ENCODE results near the gene LNX2.

Gene LNX2

DNA sequence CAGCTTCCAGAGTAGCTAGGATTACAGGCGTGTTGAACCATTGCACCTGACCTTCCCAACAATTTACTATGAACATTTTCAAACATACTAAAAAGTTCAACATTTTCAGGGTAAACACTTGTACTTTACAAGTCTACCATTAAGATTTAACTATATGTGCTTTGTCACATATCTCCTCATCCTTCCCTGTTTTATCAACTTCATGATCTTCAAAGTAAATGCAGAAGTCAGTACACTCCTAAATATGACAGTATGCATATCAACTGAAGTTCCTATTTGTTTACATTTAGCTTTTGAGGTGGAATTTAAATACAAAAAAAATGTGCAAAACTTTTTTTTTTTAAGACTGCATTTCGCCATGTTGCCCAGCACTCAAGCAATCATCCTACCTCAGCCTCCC, 18.5 kb downstream of the LNX2 start:
- TF ChIP-seq GABPA (IDR thresholded peaks at IDR 0.05; ENCODE audit: low read depth) (no peak), SPI1 (IDR thresholded peaks at IDR 0.05; ENCODE audit: borderline replicate concordance, low read depth) (peak; percentile 29; the same call in 1 of the 2 replicates), POLR2AphosphoS5 (IDR thresholded peaks at IDR 0.05; ENCODE audit: low read depth) (no peak)
- TF ChIP-seq, protein P1, sequence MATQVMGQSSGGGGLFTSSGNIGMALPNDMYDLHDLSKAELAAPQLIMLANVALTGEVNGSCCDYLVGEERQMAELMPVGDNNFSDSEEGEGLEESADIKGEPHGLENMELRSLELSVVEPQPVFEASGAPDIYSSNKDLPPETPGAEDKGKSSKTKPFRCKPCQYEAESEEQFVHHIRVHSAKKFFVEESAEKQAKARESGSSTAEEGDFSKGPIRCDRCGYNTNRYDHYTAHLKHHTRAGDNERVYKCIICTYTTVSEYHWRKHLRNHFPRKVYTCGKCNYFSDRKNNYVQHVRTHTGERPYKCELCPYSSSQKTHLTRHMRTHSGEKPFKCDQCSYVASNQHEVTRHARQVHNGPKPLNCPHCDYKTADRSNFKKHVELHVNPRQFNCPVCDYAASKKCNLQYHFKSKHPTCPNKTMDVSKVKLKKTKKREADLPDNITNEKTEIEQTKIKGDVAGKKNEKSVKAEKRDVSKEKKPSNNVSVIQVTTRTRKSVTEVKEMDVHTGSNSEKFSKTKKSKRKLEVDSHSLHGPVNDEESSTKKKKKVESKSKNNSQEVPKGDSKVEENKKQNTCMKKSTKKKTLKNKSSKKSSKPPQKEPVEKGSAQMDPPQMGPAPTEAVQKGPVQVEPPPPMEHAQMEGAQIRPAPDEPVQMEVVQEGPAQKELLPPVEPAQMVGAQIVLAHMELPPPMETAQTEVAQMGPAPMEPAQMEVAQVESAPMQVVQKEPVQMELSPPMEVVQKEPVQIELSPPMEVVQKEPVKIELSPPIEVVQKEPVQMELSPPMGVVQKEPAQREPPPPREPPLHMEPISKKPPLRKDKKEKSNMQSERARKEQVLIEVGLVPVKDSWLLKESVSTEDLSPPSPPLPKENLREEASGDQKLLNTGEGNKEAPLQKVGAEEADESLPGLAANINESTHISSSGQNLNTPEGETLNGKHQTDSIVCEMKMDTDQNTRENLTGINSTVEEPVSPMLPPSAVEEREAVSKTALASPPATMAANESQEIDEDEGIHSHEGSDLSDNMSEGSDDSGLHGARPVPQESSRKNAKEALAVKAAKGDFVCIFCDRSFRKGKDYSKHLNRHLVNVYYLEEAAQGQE (IDR thresholded peaks at IDR 0.05; ENCODE audit: insufficient replicate concordance, low read depth): no peak
- TF ChIP-seq, protein P2, sequence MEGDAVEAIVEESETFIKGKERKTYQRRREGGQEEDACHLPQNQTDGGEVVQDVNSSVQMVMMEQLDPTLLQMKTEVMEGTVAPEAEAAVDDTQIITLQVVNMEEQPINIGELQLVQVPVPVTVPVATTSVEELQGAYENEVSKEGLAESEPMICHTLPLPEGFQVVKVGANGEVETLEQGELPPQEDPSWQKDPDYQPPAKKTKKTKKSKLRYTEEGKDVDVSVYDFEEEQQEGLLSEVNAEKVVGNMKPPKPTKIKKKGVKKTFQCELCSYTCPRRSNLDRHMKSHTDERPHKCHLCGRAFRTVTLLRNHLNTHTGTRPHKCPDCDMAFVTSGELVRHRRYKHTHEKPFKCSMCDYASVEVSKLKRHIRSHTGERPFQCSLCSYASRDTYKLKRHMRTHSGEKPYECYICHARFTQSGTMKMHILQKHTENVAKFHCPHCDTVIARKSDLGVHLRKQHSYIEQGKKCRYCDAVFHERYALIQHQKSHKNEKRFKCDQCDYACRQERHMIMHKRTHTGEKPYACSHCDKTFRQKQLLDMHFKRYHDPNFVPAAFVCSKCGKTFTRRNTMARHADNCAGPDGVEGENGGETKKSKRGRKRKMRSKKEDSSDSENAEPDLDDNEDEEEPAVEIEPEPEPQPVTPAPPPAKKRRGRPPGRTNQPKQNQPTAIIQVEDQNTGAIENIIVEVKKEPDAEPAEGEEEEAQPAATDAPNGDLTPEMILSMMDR (IDR thresholded peaks at IDR 0.05; ENCODE audit: insufficient read depth, low read length): no peak
- DNase-seq (ENCODE audit: low read depth in 1 of 2, low spot score in 1 of 2): no peak
- H3K4me3 ChIP-seq (replicated peaks; ENCODE audit: insufficient read depth, low read length): no peak overlapping the region
- H3K27ac ChIP-seq (replicated peaks): no peak overlapping the region
- no peaks in the 10 kb centered on the region for H3K27me3 ChIP-seq (ENCODE audit: insufficient read depth, poor library complexity, severe bottlenecking)

DNA sequence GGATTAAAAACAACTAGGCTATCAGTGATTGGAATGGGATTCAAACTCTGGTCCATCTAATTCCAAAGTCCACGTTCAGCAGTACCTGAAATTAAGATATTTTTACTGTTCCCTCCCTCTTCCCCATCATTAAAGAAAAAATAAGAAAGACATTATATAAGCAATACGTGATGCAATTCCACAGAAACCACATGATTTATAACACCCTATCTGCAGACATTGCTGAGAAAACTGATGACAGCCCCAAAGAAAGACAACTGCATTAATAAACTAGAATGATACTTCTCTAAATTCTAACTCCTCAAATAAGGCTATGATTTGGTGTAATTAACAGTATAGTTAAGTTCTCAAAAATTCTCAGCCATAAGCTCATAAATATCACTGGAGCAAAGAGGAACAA, 19.1 kb downstream of the LNX2 start:
- H3K27ac ChIP-seq (replicated peaks): no peak overlapping the region
- H3K27me3 ChIP-seq (ENCODE audit: insufficient read depth, poor library complexity, severe bottlenecking): no peaks in the 10 kb centered on the region
- TF ChIP-seq, protein P2 (IDR thresholded peaks at IDR 0.05; ENCODE audit: insufficient read depth, low read length): no peak
- TF ChIP-seq POLR2AphosphoS5 (IDR thresholded peaks at IDR 0.05; ENCODE audit: low read depth) (no peak), SPI1 (IDR thresholded peaks at IDR 0.05; ENCODE audit: borderline replicate concordance, low read depth) (no peak)
- H3K4me3 ChIP-seq (replicated peaks; ENCODE audit: insufficient read depth, low read length): no peak overlapping the region
- DNase-seq (ENCODE audit: low read depth in 1 of 2, low spot score in 1 of 2): no peak

DNA sequence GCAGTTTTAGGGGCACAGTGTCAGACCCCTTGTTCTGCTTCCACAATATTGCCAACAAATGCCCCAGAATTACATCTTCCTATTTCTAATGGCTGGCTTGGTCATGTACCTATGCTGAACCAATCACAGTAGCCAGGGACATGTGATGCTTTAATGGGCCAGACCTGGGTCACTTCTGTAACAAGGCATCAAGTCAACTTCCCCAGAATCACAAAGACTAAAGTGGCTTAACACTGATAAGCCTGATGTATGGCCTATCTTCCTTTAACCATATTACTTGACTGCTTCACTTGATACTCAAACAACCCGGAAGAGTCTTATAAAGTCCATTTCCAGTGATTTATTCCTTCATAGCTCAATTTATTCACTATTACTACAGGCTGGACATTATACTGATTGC, 19.6 kb downstream of the LNX2 start:
- no peak for DNase-seq (ENCODE audit: low read depth in 1 of 2, low spot score in 1 of 2)
- no peak overlapping the region for H3K27ac ChIP-seq (replicated peaks)
- H3K4me3 ChIP-seq (replicated peaks; ENCODE audit: insufficient read depth, low read length): no peak overlapping the region
- no peak for TF ChIP-seq POLR2AphosphoS5 (IDR thresholded peaks at IDR 0.05; ENCODE audit: low read depth)
- no peak for TF ChIP-seq GABPA (IDR thresholded peaks at IDR 0.05; ENCODE audit: low read depth)
- TF ChIP-seq, protein P2 (IDR thresholded peaks at IDR 0.05; ENCODE audit: insufficient read depth, low read length): no peak
- no peak for TF ChIP-seq SPI1 (IDR thresholded peaks at IDR 0.05; ENCODE audit: borderline replicate concordance, low read depth)
- TF ChIP-seq, protein P1 (IDR thresholded peaks at IDR 0.05; ENCODE audit: insufficient replicate concordance, low read depth): no peak
- no peaks in the 10 kb centered on the region for H3K27me3 ChIP-seq (ENCODE audit: insufficient read depth, poor library complexity, severe bottlenecking)

DNA sequence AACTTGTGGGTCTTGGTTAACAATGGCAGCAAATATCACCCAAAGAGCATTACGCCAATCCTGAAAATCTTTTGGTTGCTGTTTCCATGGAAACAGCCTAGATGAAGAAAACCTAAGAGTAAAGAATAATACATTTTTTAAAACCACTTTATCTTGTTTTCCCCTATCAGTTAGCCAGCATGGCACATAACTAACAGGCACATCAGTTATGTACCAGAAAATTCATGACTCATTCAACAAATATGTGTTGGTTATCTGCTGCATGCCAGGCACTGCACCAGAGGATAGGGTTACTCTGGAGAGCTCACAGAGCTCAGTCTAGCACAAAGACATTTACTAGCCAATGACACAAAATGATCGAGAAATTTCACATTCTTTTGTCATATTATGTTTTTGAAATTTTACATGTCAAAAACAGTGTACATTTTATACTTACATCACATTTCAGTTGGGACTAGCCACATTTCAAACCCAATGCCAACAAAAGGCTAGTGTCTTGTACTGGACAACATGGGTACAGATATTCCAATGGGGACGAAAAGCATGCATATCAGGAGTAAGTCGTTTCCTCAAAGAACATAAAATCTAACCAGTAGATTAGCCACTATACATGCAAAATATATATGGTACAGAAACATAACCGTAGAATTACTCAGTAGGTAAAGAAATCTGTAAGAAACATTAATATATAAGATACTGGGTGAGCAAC, 20.3 kb downstream of the LNX2 start:
- Histone ChIP-seq H3K27ac (replicated peaks) (no peak overlapping the region), H3K27me3 (ENCODE audit: insufficient read depth, poor library complexity, severe bottlenecking) (no peaks in the 10 kb centered on the region), H3K4me3 (replicated peaks; ENCODE audit: insufficient read depth, low read length) (no peak overlapping the region)
- TF ChIP-seq, protein P1 (IDR thresholded peaks at IDR 0.05; ENCODE audit: insufficient replicate concordance, low read depth): no peak
- TF ChIP-seq POLR2AphosphoS5 (IDR thresholded peaks at IDR 0.05; ENCODE audit: low read depth) (no peak), SPI1 (IDR thresholded peaks at IDR 0.05; ENCODE audit: borderline replicate concordance, low read depth) (no peak), GABPA (IDR thresholded peaks at IDR 0.05; ENCODE audit: low read depth) (no peak)
- TF ChIP-seq, protein P2 (IDR thresholded peaks at IDR 0.05; ENCODE audit: insufficient read depth, low read length): no peak
- DNase-seq (ENCODE audit: low read depth in 1 of 2, low spot score in 1 of 2): no peak

All from HL-60 (cell line).